SK-N-SH treated with all-trans-retinoic acid at 6 μM for 48 hours (cell line): ENCODE measurements around the gene VTI1A.

Experiments
- ATAC-seq: fragments of 200-7000 bp; cut with Tn5 transposase; 3 replicates; pipeline ENCODE4 v1.9.1; 2020; ENCODE audit warnings: mild to moderate bottlenecking, moderate library complexity
- ARNTL ChIP-seq: fragments of 450-650 bp; formaldehyde crosslinking; IDR thresholded peaks from 2 replicates; pipeline ENCODE4 v1.5.0; 2020; ENCODE audit warnings: low read depth, mild to moderate bottlenecking, moderate library complexity, borderline replicate concordance
- BACH2 ChIP-seq: fragments of 250-450 bp; sonication (Bioruptor Pico); IDR thresholded peaks from 2 replicates; pipeline ENCODE4 v1.9.0; 2021; ENCODE audit warnings: mild to moderate bottlenecking, borderline replicate concordance
- CSDC2 ChIP-seq: fragments of 250-450 bp; sonication (Bioruptor Pico); IDR thresholded peaks from 2 replicates; pipeline ENCODE4 v1.5.0; 2020; ENCODE audit warnings: mild to moderate bottlenecking, moderate library complexity
- ESRRG ChIP-seq: fragments of 250-450 bp; sonication (Bioruptor Pico); IDR thresholded peaks from 2 replicates; pipeline ENCODE4 v1.6.1; 2021; ENCODE audit warnings: mild to moderate bottlenecking
- GLIS3 ChIP-seq: fragments of 250-450 bp; sonication (Bioruptor Pico); IDR thresholded peaks from 2 replicates; pipeline ENCODE4 v1.5.0; 2020; ENCODE audit warnings: mild to moderate bottlenecking, moderate library complexity
- ISL1 ChIP-seq: fragments of 250-450 bp; sonication (Bioruptor Pico); IDR thresholded peaks from 2 replicates; pipeline ENCODE4 v2.1.2; 2022; ENCODE audit warnings: mild to moderate bottlenecking, moderate library complexity
- OSR1 ChIP-seq: fragments of 250-450 bp; sonication (Bioruptor Pico); IDR thresholded peaks from 2 replicates; pipeline ENCODE4 v1.8.0; 2022; ENCODE audit warnings: moderate library complexity, mild to moderate bottlenecking, inconsistent platforms
- PPARA ChIP-seq: fragments of 250-450 bp; sonication (Bioruptor Pico); IDR thresholded peaks from 2 replicates; pipeline ENCODE4 v1.5.0; 2020; ENCODE audit warnings: mild to moderate bottlenecking, borderline replicate concordance
- RARB ChIP-seq: fragments of 250-450 bp; sonication (Bioruptor Pico); IDR thresholded peaks from 2 replicates; pipeline ENCODE4 v1.8.0; 2021; ENCODE audit warnings: mild to moderate bottlenecking, moderate library complexity
- SNAI2 ChIP-seq: fragments of 250-450 bp; sonication (Bioruptor Pico); IDR thresholded peaks from 2 replicates; pipeline ENCODE4 v1.5.0; 2020; ENCODE audit warnings: mild to moderate bottlenecking, moderate library complexity
- TCF4 ChIP-seq: fragments of 250-450 bp; sonication (Bioruptor Pico); IDR thresholded peaks from 2 replicates; pipeline ENCODE4 v1.8.0; 2021; ENCODE audit warnings: mild to moderate bottlenecking, moderate library complexity, borderline replicate concordance
- TOX ChIP-seq: fragments of 250-450 bp; sonication (Bioruptor Pico); IDR thresholded peaks from 2 replicates; pipeline ENCODE4 v1.8.0; 2021; ENCODE audit warnings: mild to moderate bottlenecking, moderate library complexity, borderline replicate concordance
- ZC3H10 ChIP-seq: fragments of 250-450 bp; sonication (Bioruptor Pico); IDR thresholded peaks from 2 replicates; pipeline ENCODE4 v1.5.1; 2021; ENCODE audit warnings: mild to moderate bottlenecking, moderate library complexity
- ZFP3 ChIP-seq: fragments of 250-450 bp; sonication (Bioruptor Pico); IDR thresholded peaks from 2 replicates; pipeline ENCODE4 v1.5.0; 2020; ENCODE audit warnings: mild to moderate bottlenecking, moderate library complexity
- ZFP30 ChIP-seq: fragments of 450-650 bp; formaldehyde crosslinking; IDR thresholded peaks from 2 replicates; pipeline ENCODE4 v1.5.0; 2022; ENCODE audit warnings: mild to moderate bottlenecking, moderate library complexity
- ZNF565 ChIP-seq: fragments of 450-650 bp; formaldehyde crosslinking; conservative IDR thresholded peaks from 2 replicates; pipeline ENCODE4 v1.5.0; 2020; ENCODE audit warnings: low read depth, mild to moderate bottlenecking, moderate library complexity
- ZNF70 ChIP-seq: fragments of 450-650 bp; formaldehyde crosslinking; IDR thresholded peaks from 2 replicates; pipeline ENCODE4 v1.5.0; 2020; ENCODE audit warnings: mild to moderate bottlenecking, moderate library complexity
- ZNF8 ChIP-seq: fragments of 450-650 bp; formaldehyde crosslinking; IDR thresholded peaks from 2 replicates; pipeline ENCODE4 v1.5.0; 2020; ENCODE audit warnings: mild to moderate bottlenecking, moderate library complexity
- TF ChIP-seq, protein P1 (sequence below): fragments of 250-450 bp; sonication (Bioruptor Pico); IDR thresholded peaks from 2 replicates; pipeline ENCODE4 v1.5.1; 2021; ENCODE audit warnings: mild to moderate bottlenecking, moderate library complexity
- TF ChIP-seq, protein P2 (sequence below): fragments of 250-450 bp; sonication (Bioruptor Pico); IDR thresholded peaks from 2 replicates; pipeline ENCODE4 v1.8.0; 2021; ENCODE audit warnings: low read depth, mild to moderate bottlenecking, moderate library complexity, borderline replicate concordance
- TF ChIP-seq, protein P3 (sequence below): fragments of 250-450 bp; sonication (Bioruptor Pico); IDR thresholded peaks from 2 replicates; pipeline ENCODE4 v1.5.1; 2020; ENCODE audit warnings: low read depth, mild to moderate bottlenecking, moderate library complexity
- TF ChIP-seq, protein P4 (sequence below): fragments of 250-450 bp; sonication (Bioruptor Pico); IDR thresholded peaks from 2 replicates; pipeline ENCODE4 v1.5.0; 2020; ENCODE audit warnings: mild to moderate bottlenecking, moderate library complexity
- TF ChIP-seq, protein P5 (sequence below): fragments of 250-450 bp; sonication (Bioruptor Pico); IDR thresholded peaks from 2 replicates; pipeline ENCODE4 v1.8.0; 2020; ENCODE audit warnings: mild to moderate bottlenecking, moderate library complexity, borderline replicate concordance

VTI1A gene

DNA sequence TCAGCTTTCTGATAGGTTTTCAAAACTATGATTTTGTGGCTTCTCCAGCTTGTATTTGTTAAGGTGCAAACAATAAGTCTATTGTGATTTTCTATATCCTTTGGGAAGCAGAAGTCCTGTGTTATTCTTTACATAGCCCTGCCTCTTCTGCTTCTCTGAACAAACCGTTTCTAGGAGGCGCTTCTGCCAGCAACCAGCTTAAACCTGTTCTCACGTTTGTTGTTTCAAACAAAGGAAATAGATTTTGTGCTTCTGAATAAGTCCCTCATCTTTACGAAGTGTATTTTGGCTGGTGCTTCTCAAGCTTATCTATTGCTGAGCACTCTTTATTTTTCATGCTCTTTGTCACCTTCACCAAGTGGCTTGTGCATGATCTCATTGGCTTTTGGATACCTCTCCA is 61.0 kb downstream of the VTI1A start:
- TF ChIP-seq ZNF565 (CRISPR knock-in tag): no peak
- no peak for TF ChIP-seq CSDC2 (CRISPR knock-in tag)
- TF ChIP-seq, protein P1, sequence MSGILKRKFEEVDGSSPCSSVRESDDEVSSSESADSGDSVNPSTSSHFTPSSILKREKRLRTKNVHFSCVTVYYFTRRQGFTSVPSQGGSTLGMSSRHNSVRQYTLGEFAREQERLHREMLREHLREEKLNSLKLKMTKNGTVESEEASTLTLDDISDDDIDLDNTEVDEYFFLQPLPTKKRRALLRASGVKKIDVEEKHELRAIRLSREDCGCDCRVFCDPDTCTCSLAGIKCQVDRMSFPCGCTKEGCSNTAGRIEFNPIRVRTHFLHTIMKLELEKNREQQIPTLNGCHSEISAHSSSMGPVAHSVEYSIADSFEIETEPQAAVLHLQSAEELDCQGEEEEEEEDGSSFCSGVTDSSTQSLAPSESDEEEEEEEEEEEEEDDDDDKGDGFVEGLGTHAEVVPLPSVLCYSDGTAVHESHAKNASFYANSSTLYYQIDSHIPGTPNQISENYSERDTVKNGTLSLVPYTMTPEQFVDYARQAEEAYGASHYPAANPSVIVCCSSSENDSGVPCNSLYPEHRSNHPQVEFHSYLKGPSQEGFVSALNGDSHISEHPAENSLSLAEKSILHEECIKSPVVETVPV (CRISPR knock-in tag): no peak
- TF ChIP-seq, protein P2, sequence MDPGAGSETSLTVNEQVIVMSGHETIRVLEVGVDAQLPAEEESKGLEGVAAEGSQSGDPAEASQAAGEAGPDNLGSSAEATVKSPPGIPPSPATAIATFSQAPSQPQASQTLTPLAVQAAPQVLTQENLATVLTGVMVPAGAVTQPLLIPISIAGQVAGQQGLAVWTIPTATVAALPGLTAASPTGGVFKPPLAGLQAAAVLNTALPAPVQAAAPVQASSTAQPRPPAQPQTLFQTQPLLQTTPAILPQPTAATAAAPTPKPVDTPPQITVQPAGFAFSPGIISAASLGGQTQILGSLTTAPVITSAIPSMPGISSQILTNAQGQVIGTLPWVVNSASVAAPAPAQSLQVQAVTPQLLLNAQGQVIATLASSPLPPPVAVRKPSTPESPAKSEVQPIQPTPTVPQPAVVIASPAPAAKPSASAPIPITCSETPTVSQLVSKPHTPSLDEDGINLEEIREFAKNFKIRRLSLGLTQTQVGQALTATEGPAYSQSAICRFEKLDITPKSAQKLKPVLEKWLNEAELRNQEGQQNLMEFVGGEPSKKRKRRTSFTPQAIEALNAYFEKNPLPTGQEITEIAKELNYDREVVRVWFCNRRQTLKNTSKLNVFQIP: no peak
- no peak for TF ChIP-seq ZFP3 (CRISPR knock-in tag)
- no peak for TF ChIP-seq GLIS3 (CRISPR knock-in tag)
- no peak for TF ChIP-seq ARNTL (CRISPR knock-in tag)
- TF ChIP-seq ISL1 (CRISPR knock-in tag): no peak
- no peak for TF ChIP-seq BACH2 (CRISPR knock-in tag)
- no peak for TF ChIP-seq ZFP30 (CRISPR knock-in tag)
- no peak for TF ChIP-seq ZC3H10 (CRISPR knock-in tag)
- TF ChIP-seq, protein P3, sequence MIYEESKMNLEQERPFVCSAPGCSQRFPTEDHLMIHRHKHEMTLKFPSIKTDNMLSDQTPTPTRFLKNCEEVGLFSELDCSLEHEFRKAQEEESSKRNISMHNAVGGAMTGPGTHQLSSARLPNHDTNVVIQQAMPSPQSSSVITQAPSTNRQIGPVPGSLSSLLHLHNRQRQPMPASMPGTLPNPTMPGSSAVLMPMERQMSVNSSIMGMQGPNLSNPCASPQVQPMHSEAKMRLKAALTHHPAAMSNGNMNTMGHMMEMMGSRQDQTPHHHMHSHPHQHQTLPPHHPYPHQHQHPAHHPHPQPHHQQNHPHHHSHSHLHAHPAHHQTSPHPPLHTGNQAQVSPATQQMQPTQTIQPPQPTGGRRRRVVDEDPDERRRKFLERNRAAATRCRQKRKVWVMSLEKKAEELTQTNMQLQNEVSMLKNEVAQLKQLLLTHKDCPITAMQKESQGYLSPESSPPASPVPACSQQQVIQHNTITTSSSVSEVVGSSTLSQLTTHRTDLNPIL (CRISPR knock-in tag): no peak
- TF ChIP-seq, protein P4, sequence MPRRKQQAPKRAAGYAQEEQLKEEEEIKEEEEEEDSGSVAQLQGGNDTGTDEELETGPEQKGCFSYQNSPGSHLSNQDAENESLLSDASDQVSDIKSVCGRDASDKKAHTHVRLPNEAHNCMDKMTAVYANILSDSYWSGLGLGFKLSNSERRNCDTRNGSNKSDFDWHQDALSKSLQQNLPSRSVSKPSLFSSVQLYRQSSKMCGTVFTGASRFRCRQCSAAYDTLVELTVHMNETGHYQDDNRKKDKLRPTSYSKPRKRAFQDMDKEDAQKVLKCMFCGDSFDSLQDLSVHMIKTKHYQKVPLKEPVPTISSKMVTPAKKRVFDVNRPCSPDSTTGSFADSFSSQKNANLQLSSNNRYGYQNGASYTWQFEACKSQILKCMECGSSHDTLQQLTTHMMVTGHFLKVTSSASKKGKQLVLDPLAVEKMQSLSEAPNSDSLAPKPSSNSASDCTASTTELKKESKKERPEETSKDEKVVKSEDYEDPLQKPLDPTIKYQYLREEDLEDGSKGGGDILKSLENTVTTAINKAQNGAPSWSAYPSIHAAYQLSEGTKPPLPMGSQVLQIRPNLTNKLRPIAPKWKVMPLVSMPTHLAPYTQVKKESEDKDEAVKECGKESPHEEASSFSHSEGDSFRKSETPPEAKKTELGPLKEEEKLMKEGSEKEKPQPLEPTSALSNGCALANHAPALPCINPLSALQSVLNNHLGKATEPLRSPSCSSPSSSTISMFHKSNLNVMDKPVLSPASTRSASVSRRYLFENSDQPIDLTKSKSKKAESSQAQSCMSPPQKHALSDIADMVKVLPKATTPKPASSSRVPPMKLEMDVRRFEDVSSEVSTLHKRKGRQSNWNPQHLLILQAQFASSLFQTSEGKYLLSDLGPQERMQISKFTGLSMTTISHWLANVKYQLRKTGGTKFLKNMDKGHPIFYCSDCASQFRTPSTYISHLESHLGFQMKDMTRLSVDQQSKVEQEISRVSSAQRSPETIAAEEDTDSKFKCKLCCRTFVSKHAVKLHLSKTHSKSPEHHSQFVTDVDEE: no peak
- TF ChIP-seq, protein P5, sequence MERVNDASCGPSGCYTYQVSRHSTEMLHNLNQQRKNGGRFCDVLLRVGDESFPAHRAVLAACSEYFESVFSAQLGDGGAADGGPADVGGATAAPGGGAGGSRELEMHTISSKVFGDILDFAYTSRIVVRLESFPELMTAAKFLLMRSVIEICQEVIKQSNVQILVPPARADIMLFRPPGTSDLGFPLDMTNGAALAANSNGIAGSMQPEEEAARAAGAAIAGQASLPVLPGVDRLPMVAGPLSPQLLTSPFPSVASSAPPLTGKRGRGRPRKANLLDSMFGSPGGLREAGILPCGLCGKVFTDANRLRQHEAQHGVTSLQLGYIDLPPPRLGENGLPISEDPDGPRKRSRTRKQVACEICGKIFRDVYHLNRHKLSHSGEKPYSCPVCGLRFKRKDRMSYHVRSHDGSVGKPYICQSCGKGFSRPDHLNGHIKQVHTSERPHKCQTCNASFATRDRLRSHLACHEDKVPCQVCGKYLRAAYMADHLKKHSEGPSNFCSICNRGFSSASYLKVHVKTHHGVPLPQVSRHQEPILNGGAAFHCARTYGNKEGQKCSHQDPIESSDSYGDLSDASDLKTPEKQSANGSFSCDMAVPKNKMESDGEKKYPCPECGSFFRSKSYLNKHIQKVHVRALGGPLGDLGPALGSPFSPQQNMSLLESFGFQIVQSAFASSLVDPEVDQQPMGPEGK (CRISPR knock-in tag): no peak
- TF ChIP-seq ESRRG: no peak
- TF ChIP-seq TCF4 (CRISPR knock-in tag): no peak
- no peak for TF ChIP-seq ZNF8
- TF ChIP-seq ZNF70 (CRISPR knock-in tag): no peak
- no peak for TF ChIP-seq PPARA (CRISPR knock-in tag)
- ATAC-seq: no peak

DNA sequence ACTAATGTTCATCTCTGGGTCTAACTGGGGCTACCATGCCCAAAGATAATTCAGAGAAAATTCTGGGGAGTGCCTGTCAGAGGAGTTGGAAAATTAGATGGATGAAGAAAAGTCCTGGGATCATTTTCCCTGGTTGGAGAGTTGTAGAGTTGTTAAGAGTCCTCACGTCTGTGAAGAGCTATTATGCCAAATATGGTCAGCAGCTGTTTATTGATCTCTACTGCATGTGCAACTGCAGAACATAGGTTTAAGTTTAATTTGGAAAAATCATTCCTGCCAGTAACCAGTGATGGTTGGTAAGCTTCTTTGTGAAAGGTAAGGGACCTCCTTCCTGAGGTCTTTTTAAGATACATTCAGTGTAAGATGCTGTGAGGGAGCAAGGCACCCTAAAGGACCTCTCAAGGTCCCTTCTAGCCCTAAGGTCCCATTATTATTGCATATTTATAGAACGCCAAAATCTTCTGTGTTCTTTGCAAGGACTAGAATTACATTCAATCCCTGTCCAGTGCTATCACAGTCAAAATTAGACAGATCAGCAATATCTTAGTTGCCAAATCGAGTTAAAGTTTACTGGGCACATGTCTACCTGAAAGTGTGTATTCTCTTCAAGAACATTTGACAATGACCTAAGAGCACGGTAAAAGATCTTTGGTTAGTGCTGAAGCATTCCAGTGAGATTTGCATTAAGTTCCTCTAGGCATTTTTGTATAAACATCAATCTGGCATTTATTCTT is 62.7 kb downstream of the VTI1A start:
- no peak for ATAC-seq

More for the DNA sequence above, 62.7 kb downstream of the VTI1A start:
- TF ChIP-seq, protein P1 (CRISPR knock-in tag): no peak
- TF ChIP-seq OSR1 (CRISPR knock-in tag): no peak
- TF ChIP-seq ZFP3 (CRISPR knock-in tag): no peak
- TF ChIP-seq, protein P5 (CRISPR knock-in tag): no peak
- TF ChIP-seq ARNTL (CRISPR knock-in tag): no peak
- no peak for TF ChIP-seq TCF4 (CRISPR knock-in tag)
- no peak for TF ChIP-seq PPARA (CRISPR knock-in tag)
- TF ChIP-seq ZNF565 (CRISPR knock-in tag): no peak
- no peak for TF ChIP-seq ZNF8
- no peak for TF ChIP-seq ESRRG
- no peak for TF ChIP-seq ZC3H10 (CRISPR knock-in tag)
- TF ChIP-seq TOX: no peak
- TF ChIP-seq, protein P2: no peak
- no peak for TF ChIP-seq ZNF70 (CRISPR knock-in tag)
- TF ChIP-seq ZFP30 (CRISPR knock-in tag): no peak
- TF ChIP-seq CSDC2 (CRISPR knock-in tag): no peak
- no peak for TF ChIP-seq GLIS3 (CRISPR knock-in tag)
- no peak for TF ChIP-seq RARB (CRISPR knock-in tag)
- TF ChIP-seq SNAI2: no peak
- no peak for TF ChIP-seq ISL1 (CRISPR knock-in tag)
